OCI-LY3 (cell line): ENCODE measurements around the gene WBP2.

Experiments
- H2AFZ ChIP-seq: fragments of 200-600, 300-600 bp; shearing (Covaris generic); 2 replicates; pipeline ENCODE4 v1.6.0; 2014; ENCODE audit warnings: antibody characterized with exemption, low read depth, low read length
- H3K27ac ChIP-seq: fragments of 200-600, 300-600 bp; sonication (generic); 2 replicates; pipeline ENCODE4 v1.5.1; 2014; ENCODE audit warnings: mild to moderate bottlenecking, low read length, moderate library complexity, mixed read lengths
- H3K27me3 ChIP-seq: fragments of 200-600, 300-600 bp; sonication (generic); 2 replicates; pipeline ENCODE4 v1.6.1; 2014; ENCODE audit warnings: low read depth, low read length, mixed read lengths
- H3K36me3 ChIP-seq: fragments of 200-600, 300-600 bp; sonication (generic); replicated peaks from 2 replicates; pipeline ENCODE3; 2014; ENCODE audit warnings: low read depth, low read length, mixed read lengths
- H3K4me1 ChIP-seq: fragments of 300-600, 200-600 bp; sonication (generic); 2 replicates; pipeline ENCODE4 v1.6.1; 2014; ENCODE audit warnings: low read length, mixed read lengths
- H3K4me2 ChIP-seq: fragments of 200-600, 300-600 bp; sonication (generic); 2 replicates; pipeline ENCODE4 v1.6.1; 2014; ENCODE audit warnings: low read length, mixed read lengths
- H3K4me3 ChIP-seq: fragments of 300-600, 200-600 bp; sonication (generic); 2 replicates; pipeline ENCODE4 v1.5.1; 2014; ENCODE audit warnings: antibody characterized with exemption, mild to moderate bottlenecking, low read length, moderate library complexity
- H3K79me2 ChIP-seq: fragments of 300-600, 200-600 bp; shearing (Covaris generic); 2 replicates; pipeline ENCODE4 v1.6.1; 2014; ENCODE audit warnings: mild to moderate bottlenecking, low read length, mixed read lengths
- H3K9ac ChIP-seq: fragments of 300-600, 200-600 bp; shearing (Covaris generic); 2 replicates; pipeline ENCODE4 v1.6.0; 2014; ENCODE audit warnings: mild to moderate bottlenecking, low read length, moderate library complexity
- H3K9me3 ChIP-seq: fragments of 200-600, 300-600 bp; shearing (Covaris generic); 2 replicates; pipeline ENCODE4 v1.6.1; 2014; ENCODE audit warnings: low read length, mixed read lengths; ENCODE audit not compliant: insufficient read depth
- H4K20me1 ChIP-seq: fragments of 200-600, 300-600 bp; sonication (generic); 2 replicates; pipeline ENCODE4 v1.6.1; 2016; ENCODE audit warnings: low read length, mixed read lengths; ENCODE audit not compliant: insufficient read depth
- EZH2phosphoT487 ChIP-seq: fragments of 200-600 bp; shearing (Covaris generic); IDR thresholded peaks from 2 replicates; pipeline ENCODE4 v1.6.1; 2018; ENCODE audit warnings: antibody characterized with exemption, mixed run types, low read depth
- TF ChIP-seq, protein P1 (sequence below): fragments of 200-600, 300-600 bp; sonication (generic); IDR thresholded peaks from 2 replicates; pipeline ENCODE4 v1.5.1; 2014; ENCODE audit warnings: antibody characterized with exemption, low read length, low read depth

WBP2 gene

DNA sequence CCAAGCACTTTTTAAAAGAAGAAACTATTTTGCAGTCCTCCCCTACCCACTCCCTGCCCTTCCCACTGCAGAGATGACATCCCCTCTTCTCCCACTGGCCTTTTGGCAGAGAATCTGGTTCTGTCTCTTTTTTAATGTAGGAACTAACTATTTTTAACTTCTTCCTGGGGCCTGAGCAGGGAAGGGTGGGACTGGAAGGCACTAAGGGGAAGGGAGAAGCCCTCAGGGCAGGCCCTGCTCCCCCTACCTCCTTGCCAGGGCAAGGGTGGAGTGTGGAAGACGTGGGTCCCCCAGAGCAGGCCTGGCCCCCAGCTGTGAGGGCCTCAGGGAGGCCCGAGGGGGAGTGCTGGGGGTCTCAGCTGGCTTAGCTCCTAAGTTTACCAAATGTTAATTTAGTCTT, 30.5 kb downstream of the WBP2 start:
- Histone ChIP-seq H3K27ac (no peak overlapping the region), H3K36me3 (peaks cover 23% of the 10 kb centered on the region), H3K27me3 (no peaks in the 10 kb centered on the region)

DNA sequence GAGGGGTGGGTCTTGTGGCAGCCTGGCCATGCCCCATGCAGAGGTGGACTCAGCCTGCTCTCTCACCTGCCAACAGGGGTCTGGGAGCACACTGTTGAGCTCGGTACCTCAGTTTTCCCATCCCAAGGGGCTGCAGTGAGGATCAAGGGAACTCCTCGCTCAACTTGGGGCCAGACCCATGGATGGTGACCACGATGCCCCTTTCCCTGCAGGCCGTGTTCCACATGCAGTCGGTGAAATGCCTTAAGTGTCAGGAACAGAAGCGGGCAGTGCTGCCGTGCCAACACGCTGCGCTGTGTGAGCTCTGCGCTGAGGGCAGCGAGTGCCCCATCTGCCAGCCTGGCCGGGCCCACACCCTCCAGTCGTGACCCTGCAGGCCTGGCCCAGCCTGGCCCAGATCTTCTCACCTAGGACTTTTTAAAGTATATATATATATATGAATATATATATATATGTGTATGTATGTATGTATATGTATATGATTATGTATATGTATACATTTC, 31.0 kb downstream of the WBP2 start:
- peaks cover 10% of the 10 kb centered on the region; the same call in 1 of the 2 replicates for H3K4me1 ChIP-seq
- H2AFZ ChIP-seq: no peak overlapping the region
- no peaks in the 10 kb centered on the region for H4K20me1 ChIP-seq
- no peaks in the 10 kb centered on the region for H3K9me3 ChIP-seq
- H3K79me2 ChIP-seq: no peaks in the 10 kb centered on the region
- no peak overlapping the region for H3K9ac ChIP-seq
- H3K27ac ChIP-seq: no peak overlapping the region
- H3K36me3 ChIP-seq: peaks cover 25% of the 10 kb centered on the region
- no peak overlapping the region for H3K4me2 ChIP-seq
- no peak overlapping the region for H3K4me3 ChIP-seq
- H3K27me3 ChIP-seq: no peaks in the 10 kb centered on the region
- TF ChIP-seq EZH2phosphoT487: no peak
- TF ChIP-seq, protein P1, sequence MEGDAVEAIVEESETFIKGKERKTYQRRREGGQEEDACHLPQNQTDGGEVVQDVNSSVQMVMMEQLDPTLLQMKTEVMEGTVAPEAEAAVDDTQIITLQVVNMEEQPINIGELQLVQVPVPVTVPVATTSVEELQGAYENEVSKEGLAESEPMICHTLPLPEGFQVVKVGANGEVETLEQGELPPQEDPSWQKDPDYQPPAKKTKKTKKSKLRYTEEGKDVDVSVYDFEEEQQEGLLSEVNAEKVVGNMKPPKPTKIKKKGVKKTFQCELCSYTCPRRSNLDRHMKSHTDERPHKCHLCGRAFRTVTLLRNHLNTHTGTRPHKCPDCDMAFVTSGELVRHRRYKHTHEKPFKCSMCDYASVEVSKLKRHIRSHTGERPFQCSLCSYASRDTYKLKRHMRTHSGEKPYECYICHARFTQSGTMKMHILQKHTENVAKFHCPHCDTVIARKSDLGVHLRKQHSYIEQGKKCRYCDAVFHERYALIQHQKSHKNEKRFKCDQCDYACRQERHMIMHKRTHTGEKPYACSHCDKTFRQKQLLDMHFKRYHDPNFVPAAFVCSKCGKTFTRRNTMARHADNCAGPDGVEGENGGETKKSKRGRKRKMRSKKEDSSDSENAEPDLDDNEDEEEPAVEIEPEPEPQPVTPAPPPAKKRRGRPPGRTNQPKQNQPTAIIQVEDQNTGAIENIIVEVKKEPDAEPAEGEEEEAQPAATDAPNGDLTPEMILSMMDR: no peak

More for the DNA sequence above, 30.5 kb downstream of the WBP2 start:
- H4K20me1 ChIP-seq: no peaks in the 10 kb centered on the region
- H3K9me3 ChIP-seq: no peaks in the 10 kb centered on the region
- no peak overlapping the region for H3K4me2 ChIP-seq
- H3K79me2 ChIP-seq: no peaks in the 10 kb centered on the region
- no peak overlapping the region for H2AFZ ChIP-seq
- H3K4me1 ChIP-seq: peaks cover 10% of the 10 kb centered on the region; the same call in 1 of the 2 replicates
- H3K4me3 ChIP-seq: no peak overlapping the region
- no peak for TF ChIP-seq EZH2phosphoT487
- TF ChIP-seq, protein P1: no peak
- H3K9ac ChIP-seq: no peak overlapping the region

DNA sequence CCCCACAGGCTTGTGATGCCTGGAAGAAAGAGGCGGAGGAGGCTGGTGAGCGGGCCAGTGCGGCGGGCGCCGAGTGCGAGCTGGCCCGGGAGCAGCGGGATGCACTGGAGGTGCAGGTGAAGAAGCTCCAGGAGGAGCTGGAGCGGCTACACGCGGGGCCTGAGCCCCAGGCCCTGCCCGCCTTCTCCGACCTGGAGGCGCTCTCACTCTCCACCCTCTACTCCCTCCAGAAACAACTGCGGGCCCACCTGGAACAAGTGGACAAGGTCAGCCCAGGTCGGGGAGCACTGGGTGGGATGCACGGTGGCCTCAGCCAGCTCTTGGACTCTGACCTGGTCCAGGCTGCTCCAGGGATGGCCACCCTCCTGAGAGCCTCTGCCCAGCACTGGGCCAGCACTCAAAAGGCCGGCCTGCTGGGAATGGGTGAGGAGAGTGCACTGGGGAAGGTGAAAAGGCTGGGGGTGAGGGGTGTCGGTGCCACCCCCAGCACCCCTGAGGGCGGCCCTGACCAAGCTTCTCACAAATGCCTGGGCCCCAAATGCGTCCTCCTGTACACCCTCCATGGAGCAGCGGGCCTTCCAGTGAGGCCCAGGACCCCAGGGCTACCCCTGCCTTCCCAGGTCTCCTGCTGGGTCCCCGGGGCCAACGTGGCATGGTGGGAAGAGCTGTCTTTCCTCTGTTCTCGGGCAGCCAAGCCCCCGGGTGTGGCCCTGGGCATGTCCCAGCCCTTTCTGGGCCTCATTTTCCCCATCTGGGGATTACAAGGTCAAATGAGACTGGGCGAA, 31.7 kb downstream of the WBP2 start:
- no peak overlapping the region for H3K4me2 ChIP-seq
- H3K27ac ChIP-seq: no peak overlapping the region
- no peaks in the 10 kb centered on the region for H3K9me3 ChIP-seq
- no peak overlapping the region for H2AFZ ChIP-seq
- peaks cover 27% of the 10 kb centered on the region for H3K36me3 ChIP-seq
- TF ChIP-seq, protein P1: no peak
- TF ChIP-seq EZH2phosphoT487: no peak
- H3K27me3 ChIP-seq: no peaks in the 10 kb centered on the region
- no peak overlapping the region for H3K4me3 ChIP-seq
- no peaks in the 10 kb centered on the region for H3K79me2 ChIP-seq
- H4K20me1 ChIP-seq: no peaks in the 10 kb centered on the region
- H3K9ac ChIP-seq: no peak overlapping the region
- H3K4me1 ChIP-seq: peaks cover 10% of the 10 kb centered on the region; the same call in 1 of the 2 replicates

DNA sequence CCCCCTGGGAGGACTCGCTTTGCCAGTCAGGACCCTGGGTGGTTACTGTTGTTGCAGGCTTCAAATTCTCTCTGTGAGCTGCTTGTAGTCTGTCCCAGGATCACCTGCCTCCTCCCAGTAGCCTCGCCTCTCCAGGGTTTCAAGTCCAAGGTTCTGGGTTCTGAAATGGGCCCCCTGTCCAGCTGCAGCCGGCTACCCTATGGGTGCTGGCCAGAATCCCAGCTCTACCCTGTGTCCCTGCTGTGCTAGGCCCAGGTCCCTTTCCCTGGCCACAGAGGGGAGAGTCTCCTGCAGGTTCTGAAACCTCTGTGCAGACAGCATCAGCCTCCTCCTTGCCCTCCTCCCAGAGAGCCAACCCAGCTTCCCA, 32.4 kb downstream of the WBP2 start:
- H3K4me1 ChIP-seq: peaks cover 6% of the 10 kb centered on the region; the same call in 1 of the 2 replicates
- TF ChIP-seq, protein P1: no peak
- no peak for TF ChIP-seq EZH2phosphoT487
- H3K27me3 ChIP-seq: no peaks in the 10 kb centered on the region
- H3K36me3 ChIP-seq: peaks cover 25% of the 10 kb centered on the region
- no peaks in the 10 kb centered on the region for H3K9me3 ChIP-seq
- no peak overlapping the region for H3K9ac ChIP-seq
- H4K20me1 ChIP-seq: no peaks in the 10 kb centered on the region
- no peak overlapping the region for H3K4me3 ChIP-seq
- no peak overlapping the region for H3K27ac ChIP-seq
- no peaks in the 10 kb centered on the region for H3K79me2 ChIP-seq
- no peak overlapping the region for H2AFZ ChIP-seq
- no peak overlapping the region for H3K4me2 ChIP-seq
